Left lobe of liver (tissue), 2 donors: ENCODE measurements around the gene POLR1H. TPM values are rescaled to one million over a fixed set of nuclear protein-coding genes. Genes with fewer than 3 reads are reported as not detected.

Experiments
- ATAC-seq: fragments of 200-7000 bp; cut with Tn5 transposase; one replicate; pipeline ENCODE4 v1.9.1; 2020; ENCODE audit warnings: mild to moderate bottlenecking, moderate library complexity
- DNase-seq: peaks from one replicate; pipeline ENCODE4 v3.0.0-alpha.2; 2020; ENCODE audit warnings: low spot score
- total RNA-seq: library from RNA; stranded (reverse); gene quantifications from one replicate; pipeline ENCODE4 v1.2.1, GENCODE V29; 2021
- donor health status: DM: no; HTN: no; CAD: no; lungs with moderate emphysema.
- donor health status: DM: no; HTN: yes; CAD: no.

The POLR1H gene
- total RNA-seq, 1 donor from 2014 or later, result 8.2 TPM

GRCh38 chr6:30092852-30093543, 31.9 kb downstream of the POLR1H start:
- no peak for DNase-seq
- no peak for ATAC-seq

- ATAC-seq (no peak), DNase-seq (no peak)
These were observed 33.0 kb downstream of the POLR1H start for GRCh38 chr6:30093951-30094661.

GRCh38 chr6:30096829-30097228, 35.8 kb downstream of the POLR1H start:
- no peak for DNase-seq
- ATAC-seq, result no peak

GRCh38 chr6:30097902-30098768, 37.1 kb downstream of the POLR1H start:
- DNase-seq, result no peak
- ATAC-seq, result no peak

GRCh38 chr6:30100154-30100553, 39.1 kb downstream of the POLR1H start:
- ATAC-seq, result no peak

GRCh38 chr6:30100585-30101443, 39.7 kb downstream of the POLR1H start:
- peak; percentile 51 for DNase-seq
- peak; percentile 23 for ATAC-seq

More at GRCh38 chr6:30100154-30100553, 39.1 kb downstream of the POLR1H start:
- no peak for DNase-seq

GRCh38 chr6:30101444-30102413, 40.7 kb downstream of the POLR1H start:
- DNase-seq (peak; percentile 91), ATAC-seq (peak; percentile 91)

GRCh38 chr6:30102414-30102969, 41.4 kb downstream of the POLR1H start:
- peak; percentile 2 for ATAC-seq
- DNase-seq, result no peak

GRCh38 chr6:30102970-30103871, 42.2 kb downstream of the POLR1H start:
- DNase-seq (peak; percentile 87), ATAC-seq (peak; percentile 85)

GRCh38 chr6:30103872-30104179, 42.8 kb downstream of the POLR1H start:
- ATAC-seq, result no peak
- DNase-seq, result no peak

- no peak for ATAC-seq
- DNase-seq, result no peak
These were observed 43.6 kb downstream of the POLR1H start for GRCh38 chr6:30104661-30105060.

GRCh38 chr6:30111266-30111856, 50.3 kb downstream of the POLR1H start:
- DNase-seq, result no peak
- no peak for ATAC-seq

- DNase-seq, result no peak
- peak; percentile 39 for ATAC-seq
These were observed 51.4 kb downstream of the POLR1H start for GRCh38 chr6:30112402-30112994.

- ATAC-seq (peak; percentile 31), DNase-seq (no peak)
These were observed 52.1 kb downstream of the POLR1H start, which contains the start of gene TRIM31 for GRCh38 chr6:30113003-30113759. Gene TRIM31 (minus strand): TSS chr6:30113090. CDS start chr6:30112805, 285 bp downstream.

- DNase-seq, result no peak
- no peak for ATAC-seq
These were observed 52.8 kb downstream of the POLR1H start for GRCh38 chr6:30113841-30114240.
